Mesothelial cell of epicardium (in vitro differentiated cells): ENCODE data around the gene ALOXE3. TPM values are rescaled to one million over a fixed set of nuclear protein-coding genes. Genes with fewer than 3 reads are reported as not detected.

Experiments
- DNase-seq, 2 experiments: peaks; one replicate each; pipeline ENCODE4 v3.0.0; 2021; ENCODE audit warnings: low spot score in 2 of 2; ENCODE audit not compliant: unreplicated experiment in 2 of 2
- H3K27ac Mint-ChIP-seq: 2 replicates; pipeline ENCODE4 v1.8.0; 2021; ENCODE audit warnings: mixed read lengths
- H3K27me3 Mint-ChIP-seq: 2 replicates; pipeline ENCODE4 v1.8.0; 2021; ENCODE audit warnings: low read depth, mixed read lengths
- H3K36me3 Mint-ChIP-seq: 2 replicates; pipeline ENCODE4 v1.8.0; 2021; ENCODE audit warnings: mixed read lengths
- H3K4me1 Mint-ChIP-seq: 2 replicates; pipeline ENCODE4 v1.8.0; 2021; ENCODE audit warnings: mixed read lengths
- H3K4me3 Mint-ChIP-seq: 2 replicates; pipeline ENCODE4 v1.8.0; 2021; ENCODE audit warnings: mild to moderate bottlenecking, moderate library complexity, mixed read lengths
- H3K9me3 Mint-ChIP-seq: 2 replicates; pipeline ENCODE4 v1.8.0; 2021; ENCODE audit warnings: mixed read lengths
- total RNA-seq: library from RNA; stranded (reverse); gene quantifications from 3 replicates; pipeline ENCODE4 v1.2.1, GENCODE V29; 2021
- TF ChIP-seq, protein P1 (sequence below): fragments of 200-600 bp; sonication (generic); IDR thresholded peaks from one replicate; pipeline ENCODE4 v1.5.0; 2021; ENCODE audit warnings: antibody characterized with exemption; ENCODE audit not compliant: unreplicated experiment

ALOXE3 gene
- total RNA-seq, 1 donor from 2014 or later = 0.09 TPM

DNA sequence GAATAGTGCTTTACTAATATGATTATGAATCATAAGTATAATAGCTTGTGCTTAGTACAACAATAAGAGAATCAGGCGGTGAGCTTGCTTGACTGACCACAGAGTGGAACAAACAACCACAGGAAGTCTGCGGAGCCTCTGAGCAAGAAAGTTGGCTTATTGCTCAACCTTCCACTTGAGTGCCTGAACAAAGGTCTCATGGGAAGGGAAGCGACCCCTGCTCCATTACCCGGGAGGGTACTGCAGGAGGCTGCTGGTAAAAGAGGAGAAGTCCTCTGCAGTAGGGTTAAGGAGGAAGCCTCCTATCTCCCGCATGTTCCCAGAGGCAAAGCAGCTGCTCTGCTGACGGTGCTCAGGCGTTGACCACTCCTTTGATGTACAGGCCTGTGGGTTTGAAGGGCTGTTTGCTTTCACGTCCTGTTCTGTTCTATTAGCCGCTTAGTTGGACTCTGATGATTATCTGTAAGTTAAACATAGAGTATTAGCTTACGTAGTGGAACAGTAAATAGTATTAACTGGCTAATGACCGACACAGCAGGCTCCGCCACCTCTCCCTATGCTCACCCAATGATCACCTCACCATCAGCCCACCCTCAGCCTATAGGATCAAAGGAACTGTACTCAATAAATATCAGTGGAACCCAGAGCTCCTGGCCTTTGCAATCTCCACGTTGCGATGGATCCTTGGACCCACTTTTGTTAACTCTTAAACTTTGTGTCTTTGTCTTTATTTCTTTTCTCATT is 61.9 kb downstream of the ALOXE3 start:
- no peak for DNase-seq
- H3K27me3 Mint-ChIP-seq = peaks cover 70% of the 10 kb centered on the region
- no peak overlapping the region for H3K4me3 Mint-ChIP-seq
- no peak overlapping the region for H3K27ac Mint-ChIP-seq
- TF ChIP-seq, protein P1, sequence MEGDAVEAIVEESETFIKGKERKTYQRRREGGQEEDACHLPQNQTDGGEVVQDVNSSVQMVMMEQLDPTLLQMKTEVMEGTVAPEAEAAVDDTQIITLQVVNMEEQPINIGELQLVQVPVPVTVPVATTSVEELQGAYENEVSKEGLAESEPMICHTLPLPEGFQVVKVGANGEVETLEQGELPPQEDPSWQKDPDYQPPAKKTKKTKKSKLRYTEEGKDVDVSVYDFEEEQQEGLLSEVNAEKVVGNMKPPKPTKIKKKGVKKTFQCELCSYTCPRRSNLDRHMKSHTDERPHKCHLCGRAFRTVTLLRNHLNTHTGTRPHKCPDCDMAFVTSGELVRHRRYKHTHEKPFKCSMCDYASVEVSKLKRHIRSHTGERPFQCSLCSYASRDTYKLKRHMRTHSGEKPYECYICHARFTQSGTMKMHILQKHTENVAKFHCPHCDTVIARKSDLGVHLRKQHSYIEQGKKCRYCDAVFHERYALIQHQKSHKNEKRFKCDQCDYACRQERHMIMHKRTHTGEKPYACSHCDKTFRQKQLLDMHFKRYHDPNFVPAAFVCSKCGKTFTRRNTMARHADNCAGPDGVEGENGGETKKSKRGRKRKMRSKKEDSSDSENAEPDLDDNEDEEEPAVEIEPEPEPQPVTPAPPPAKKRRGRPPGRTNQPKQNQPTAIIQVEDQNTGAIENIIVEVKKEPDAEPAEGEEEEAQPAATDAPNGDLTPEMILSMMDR = no peak
- H3K9me3 Mint-ChIP-seq = no peaks in the 10 kb centered on the region
- H3K36me3 Mint-ChIP-seq = no peaks in the 10 kb centered on the region
- H3K4me1 Mint-ChIP-seq = peaks cover 2% of the 10 kb centered on the region

DNA sequence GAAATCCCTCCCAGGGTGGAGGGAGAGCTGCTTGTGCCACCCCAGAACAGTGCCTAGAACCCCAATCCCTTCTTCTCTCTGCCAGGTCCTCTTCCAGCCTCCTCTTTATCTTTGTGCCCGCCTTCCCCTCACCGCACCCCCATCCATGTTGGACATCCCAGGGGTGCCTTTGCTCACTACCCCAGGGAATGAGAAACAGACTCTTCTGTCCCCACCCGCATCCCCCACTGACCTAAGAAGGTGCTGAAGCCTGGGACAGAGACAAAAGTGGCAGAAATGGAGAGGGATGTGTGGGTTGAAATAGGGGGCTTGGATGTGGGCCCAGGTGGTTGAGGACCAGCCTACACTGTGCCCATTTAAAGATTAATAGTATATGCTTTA is 62.5 kb downstream of the ALOXE3 start:
- H3K27ac Mint-ChIP-seq = no peak overlapping the region
- TF ChIP-seq, protein P1 = no peak
- no peaks in the 10 kb centered on the region for H3K4me1 Mint-ChIP-seq
- no peaks in the 10 kb centered on the region for H3K36me3 Mint-ChIP-seq
- peaks cover 66% of the 10 kb centered on the region for H3K27me3 Mint-ChIP-seq
- H3K4me3 Mint-ChIP-seq = no peak overlapping the region
- H3K9me3 Mint-ChIP-seq = no peaks in the 10 kb centered on the region
- no peak for DNase-seq

DNA sequence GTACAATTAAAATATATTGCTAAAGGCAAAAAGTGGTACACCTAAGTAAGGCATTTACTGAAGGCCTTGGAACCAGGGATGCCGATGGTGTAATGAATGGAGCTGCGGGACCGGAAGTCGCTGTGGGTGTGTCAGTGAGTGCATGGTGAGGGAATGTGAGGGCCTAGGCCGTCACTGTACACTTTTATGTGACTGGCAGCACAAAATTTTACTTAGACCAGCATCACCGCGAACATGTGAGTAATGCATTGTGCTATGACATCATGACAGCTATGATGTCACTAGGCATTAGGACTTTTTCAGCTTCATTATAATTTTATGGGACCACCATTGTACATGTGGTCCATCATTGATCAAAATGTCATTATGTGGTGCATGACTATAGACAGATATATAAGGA is 64.7 kb downstream of the ALOXE3 start:
- DNase-seq = no peak
- no peak overlapping the region for H3K4me3 Mint-ChIP-seq
- no peak overlapping the region for H3K27ac Mint-ChIP-seq
- H3K4me1 Mint-ChIP-seq = no peaks in the 10 kb centered on the region
- TF ChIP-seq, protein P1 = no peak
- H3K9me3 Mint-ChIP-seq = no peaks in the 10 kb centered on the region
- H3K36me3 Mint-ChIP-seq = no peaks in the 10 kb centered on the region
- peaks cover 53% of the 10 kb centered on the region for H3K27me3 Mint-ChIP-seq

- H3K27me3 Mint-ChIP-seq = peaks cover 47% of the 10 kb centered on the region
- H3K4me1 Mint-ChIP-seq = no peaks in the 10 kb centered on the region
- no peaks in the 10 kb centered on the region for H3K36me3 Mint-ChIP-seq
- H3K9me3 Mint-ChIP-seq = no peaks in the 10 kb centered on the region
- H3K4me3 Mint-ChIP-seq = no peak overlapping the region
- H3K27ac Mint-ChIP-seq = no peak overlapping the region
- no peak for DNase-seq
- TF ChIP-seq, protein P1 = no peak
These were observed 65.8 kb downstream of the ALOXE3 start for GRCh38 chr17:8052256-8053252.

DNA sequence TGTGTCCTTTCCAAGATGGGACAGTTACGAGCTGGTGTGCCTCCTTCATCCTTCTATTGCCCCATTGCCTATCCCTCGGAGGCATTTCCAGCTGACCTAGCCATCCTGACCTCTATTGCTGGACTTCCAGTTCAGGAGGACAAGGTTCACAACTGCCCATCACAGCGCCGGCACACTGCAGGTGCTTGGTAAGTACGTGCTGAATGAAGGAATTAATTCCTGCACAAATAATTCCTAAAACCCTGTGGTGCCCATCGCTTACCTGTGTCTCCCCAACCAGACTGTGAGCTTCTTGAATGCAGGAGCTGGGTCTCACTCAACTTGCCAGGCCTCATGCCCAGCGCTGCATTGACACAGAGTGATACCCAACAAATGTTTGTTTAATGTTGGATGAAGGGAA is 66.5 kb downstream of the ALOXE3 start:
- Mint-ChIP-seq H3K27me3 (peaks cover 44% of the 10 kb centered on the region), H3K4me1 (no peaks in the 10 kb centered on the region), H3K4me3 (no peak overlapping the region), H3K36me3 (no peaks in the 10 kb centered on the region), H3K9me3 (no peaks in the 10 kb centered on the region), H3K27ac (no peak overlapping the region)
- DNase-seq = no peak
- TF ChIP-seq, protein P1 = no peak
